Measurements from ENCODE around the gene CCDC40. TPM values are rescaled to one million over a fixed set of nuclear protein-coding genes. Genes with fewer than 3 reads are reported as not detected.

The CCDC40 gene
- total and polyA plus RNA-seq, 11 donors: 2.4 to 9.0 (median 5.9) TPM

DNA sequence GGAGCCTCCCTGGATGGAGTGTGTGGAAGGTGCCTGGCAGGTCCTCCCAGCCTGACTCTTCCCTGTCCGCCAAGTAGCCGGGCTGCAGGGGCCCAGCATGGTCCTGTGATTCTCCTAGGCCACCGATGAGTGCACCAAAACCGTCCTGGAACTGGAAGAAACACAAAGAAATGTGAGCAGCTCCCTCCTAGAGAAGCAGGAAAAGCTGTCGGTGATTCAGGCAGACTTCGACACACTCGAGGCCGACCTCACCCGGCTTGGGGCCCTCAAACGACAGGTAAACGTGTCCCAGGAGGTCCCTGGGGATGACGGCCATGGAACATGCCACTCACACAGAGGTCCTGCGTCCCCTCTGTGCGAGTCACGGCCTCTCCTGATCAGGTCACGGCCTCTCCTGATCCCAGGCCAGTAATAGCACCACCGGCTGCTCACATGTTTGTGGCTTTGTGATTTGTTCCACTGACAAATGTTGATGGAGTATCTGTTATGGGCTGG is 60.7 kb downstream of the CCDC40 start:
- TF ChIP-seq, protein P1, sequence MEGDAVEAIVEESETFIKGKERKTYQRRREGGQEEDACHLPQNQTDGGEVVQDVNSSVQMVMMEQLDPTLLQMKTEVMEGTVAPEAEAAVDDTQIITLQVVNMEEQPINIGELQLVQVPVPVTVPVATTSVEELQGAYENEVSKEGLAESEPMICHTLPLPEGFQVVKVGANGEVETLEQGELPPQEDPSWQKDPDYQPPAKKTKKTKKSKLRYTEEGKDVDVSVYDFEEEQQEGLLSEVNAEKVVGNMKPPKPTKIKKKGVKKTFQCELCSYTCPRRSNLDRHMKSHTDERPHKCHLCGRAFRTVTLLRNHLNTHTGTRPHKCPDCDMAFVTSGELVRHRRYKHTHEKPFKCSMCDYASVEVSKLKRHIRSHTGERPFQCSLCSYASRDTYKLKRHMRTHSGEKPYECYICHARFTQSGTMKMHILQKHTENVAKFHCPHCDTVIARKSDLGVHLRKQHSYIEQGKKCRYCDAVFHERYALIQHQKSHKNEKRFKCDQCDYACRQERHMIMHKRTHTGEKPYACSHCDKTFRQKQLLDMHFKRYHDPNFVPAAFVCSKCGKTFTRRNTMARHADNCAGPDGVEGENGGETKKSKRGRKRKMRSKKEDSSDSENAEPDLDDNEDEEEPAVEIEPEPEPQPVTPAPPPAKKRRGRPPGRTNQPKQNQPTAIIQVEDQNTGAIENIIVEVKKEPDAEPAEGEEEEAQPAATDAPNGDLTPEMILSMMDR (IDR thresholded peaks at IDR 0.05): no peak
- no peak for TF ChIP-seq POLR2A (IDR thresholded peaks at IDR 0.05)

DNA sequence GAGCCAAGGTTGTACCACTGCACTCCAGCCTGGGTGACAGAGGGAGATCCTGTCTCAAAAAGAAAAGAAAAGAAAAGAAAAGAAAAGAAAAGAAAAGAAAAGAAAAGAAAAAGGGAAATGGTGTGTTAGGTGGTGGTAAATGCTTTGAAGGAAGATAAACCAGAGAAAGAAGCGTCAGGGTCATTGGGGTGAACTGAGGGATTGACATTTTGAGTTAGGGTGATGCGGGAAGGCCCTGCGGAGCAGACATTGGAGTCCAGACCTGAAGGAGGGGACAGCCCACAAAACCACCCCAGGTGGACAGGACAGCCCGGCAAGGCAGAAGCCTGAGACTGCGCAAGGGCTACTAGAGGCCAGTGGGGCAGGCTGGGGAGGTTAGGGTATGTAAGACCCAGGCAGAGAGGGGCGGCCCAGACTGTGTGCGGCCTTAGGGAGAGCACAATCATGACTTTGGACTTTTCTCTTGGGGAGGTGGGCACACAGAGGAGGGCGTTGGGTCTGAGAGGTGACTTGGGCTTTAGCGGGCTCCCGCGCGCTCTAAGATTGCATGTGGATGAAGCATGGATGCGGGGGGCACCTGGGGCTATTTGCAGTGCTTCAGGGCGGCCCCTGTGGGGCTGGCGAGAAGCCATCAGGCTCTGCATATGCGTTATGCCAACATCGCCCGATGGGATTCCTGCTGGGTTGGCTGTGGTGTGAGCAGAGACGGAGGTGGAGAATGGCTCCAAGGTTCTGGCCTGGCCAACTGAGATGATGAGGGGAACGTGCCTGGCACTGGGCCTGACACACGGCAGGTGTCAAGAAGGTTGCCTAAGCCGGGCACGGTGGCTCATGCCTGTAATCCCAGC is 61.6 kb downstream of the CCDC40 start:
- TF ChIP-seq, protein P1 (IDR thresholded peaks at IDR 0.05): no peak
- TF ChIP-seq POLR2A (IDR thresholded peaks at IDR 0.05): no peak
- WGBS, 4 donors: 91 to 94% (median 93%) methylated on average over 23 of the region's 23 CpGs
- no peak overlapping the region for H3K4me3 ChIP-seq
- intact Hi-C loops (cut with DNase I): no loop called here
- H3K27ac ChIP-seq: no peak overlapping the region
- H3K9me3 ChIP-seq: no peaks in the 10 kb centered on the region
- no peaks in the 10 kb centered on the region for H3K36me3 ChIP-seq
- no peak for ATAC-seq
- peak in 1 of 5 donors; percentile 37 for DNase-seq
- H3K27me3 ChIP-seq: no peaks in the 10 kb centered on the region
- peaks cover 0 to 23% (median 7%) of the 10 kb centered on the region in 12 donors for H3K4me1 ChIP-seq

More for the DNA sequence above, 60.7 kb downstream of the CCDC40 start:
- ATAC-seq (no peak), DNase-seq (no peak)
- intact Hi-C loops (cut with DNase I): no loop called here
- H3K27ac ChIP-seq: no peak overlapping the region
- H3K4me3 ChIP-seq: no peak overlapping the region
- no peaks in the 10 kb centered on the region for H3K36me3 ChIP-seq
- H3K4me1 ChIP-seq: peaks cover 0 to 16% (median 4%) of the 10 kb centered on the region in 12 donors
- no peaks in the 10 kb centered on the region for H3K9me3 ChIP-seq
- 88 to 92% (median 91%) methylated on average over 17 of the region's 17 CpGs for WGBS, 4 donors
- no peaks in the 10 kb centered on the region for H3K27me3 ChIP-seq

DNA sequence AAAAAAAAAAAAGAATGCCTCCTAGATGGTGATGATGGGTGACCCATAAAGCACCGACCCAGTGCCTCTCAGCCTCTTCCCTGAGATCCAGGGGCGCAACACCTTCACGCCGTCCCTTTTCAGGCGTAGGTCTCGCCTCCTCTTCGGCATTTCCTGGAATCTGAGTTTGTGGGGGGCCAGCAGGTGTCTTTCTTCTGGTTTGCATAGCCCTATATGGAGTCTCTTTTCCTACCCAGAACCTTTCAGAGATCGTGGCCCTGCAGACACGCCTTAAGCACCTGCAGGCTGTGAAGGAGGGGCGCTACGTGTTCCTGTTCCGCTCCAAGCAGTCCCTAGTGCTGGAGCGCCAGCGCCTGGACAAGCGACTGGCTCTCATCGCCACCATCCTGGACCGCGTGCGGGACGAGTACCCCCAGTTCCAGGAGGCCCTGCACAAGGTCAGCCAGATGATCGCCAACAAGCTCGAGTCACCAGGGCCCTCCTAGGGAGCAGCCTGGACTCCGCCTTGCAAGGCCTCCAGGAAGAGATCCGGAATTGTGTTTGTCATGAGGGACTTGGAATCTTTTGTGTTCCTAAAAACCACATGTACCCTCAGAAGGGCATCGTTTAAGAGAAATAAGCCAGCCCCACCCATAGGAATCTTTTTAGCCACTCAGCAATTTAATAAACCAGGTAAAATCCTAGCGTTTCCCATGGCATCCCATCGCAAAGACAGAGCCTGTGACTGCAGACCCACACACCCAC is 63.0 kb downstream of the CCDC40 start:
- Histone ChIP-seq H3K27me3 (no peaks in the 10 kb centered on the region), H3K27ac (no peak overlapping the region), H3K36me3 (no peaks in the 10 kb centered on the region), H3K4me1 (peaks cover 0 to 23% (median 7%) of the 10 kb centered on the region in 12 donors), H3K9me3 (no peaks in the 10 kb centered on the region), H3K4me3 (no peak overlapping the region)
- 82 to 94% (median 92%) methylated on average over 27 of the region's 27 CpGs for WGBS, 4 donors
- ATAC-seq (no peak), DNase-seq (peak in 1 of 5 donors; percentile 60)
- no peak for TF ChIP-seq POLR2A (IDR thresholded peaks at IDR 0.05)
- TF ChIP-seq, protein P1 (IDR thresholded peaks at IDR 0.05): no peak
- intact Hi-C loops (cut with DNase I): loop anchor here in 3 of 10 donors (5.0 kb wide), 3 partner anchors 48 to 163 kb away; partner anchors contain the start of genes EIF4A3 (in 3 of the 3) and RNF213 (in 2 of the 3)

DNA sequence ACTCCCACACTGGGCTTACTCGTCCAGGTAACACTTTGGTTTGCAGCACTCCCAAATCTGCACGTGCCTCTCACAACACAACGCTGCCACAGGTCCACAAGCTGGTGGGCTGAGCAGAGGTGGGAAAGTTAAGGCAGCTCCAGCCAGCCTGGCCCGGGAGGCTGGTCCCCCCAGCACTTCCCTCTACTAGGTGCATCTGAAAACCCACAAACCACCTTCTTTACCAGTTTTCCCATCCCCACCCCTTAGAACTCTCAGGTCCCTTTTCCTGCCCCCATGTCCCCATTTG is 63.5 kb downstream of the CCDC40 start:
- H3K9me3 ChIP-seq: no peaks in the 10 kb centered on the region
- no peaks in the 10 kb centered on the region for H3K36me3 ChIP-seq
- no peak overlapping the region for H3K27ac ChIP-seq
- WGBS, 4 donors: 84 to 94% (median 91%) methylated on average over 4 of the region's 4 CpGs
- peak in 1 of 5 donors; percentile 9 for DNase-seq
- no peak for ATAC-seq
- H3K4me1 ChIP-seq: peaks cover 0 to 23% (median 7%) of the 10 kb centered on the region in 12 donors
- intact Hi-C loops (cut with DNase I): loop anchor here in 3 of 10 donors (5.0 kb wide), 3 partner anchors 47 to 162 kb away; partner anchors contain the start of genes EIF4A3 (in 3 of the 3) and RNF213 (in 2 of the 3)
- no peak for TF ChIP-seq POLR2A (IDR thresholded peaks at IDR 0.05)
- TF ChIP-seq, protein P1 (IDR thresholded peaks at IDR 0.05): no peak
- no peak overlapping the region for H3K4me3 ChIP-seq
- H3K27me3 ChIP-seq: no peaks in the 10 kb centered on the region

Measured in heart left ventricle (tissue), 16 donors.